SU-DHL-6 (cell line): ENCODE data around the gene BLOC1S5.

Experiments
- CTCF ChIP-seq: fragments of 200-600 bp; sonication (generic); IDR thresholded peaks from one replicate; pipeline ENCODE4 v1.5.1; 2017; ENCODE audit warnings: antibody characterized with exemption, mild to moderate bottlenecking, low read length, moderate library complexity; ENCODE audit not compliant: insufficient read depth, poor library complexity, severe bottlenecking
- EZH2phosphoT487 ChIP-seq: fragments of 200-600 bp; sonication (generic), shearing (Covaris generic); conservative IDR thresholded peaks from 2 replicates; pipeline ENCODE4 v1.6.1; 2018; ENCODE audit warnings: mild to moderate bottlenecking, antibody characterized with exemption, low read length, moderate library complexity, mixed read lengths

GRCh38 chr6:8020083-8020482, 44.1 kb downstream of the BLOC1S5 start:
- TF ChIP-seq EZH2phosphoT487, result no peak
- no peak for TF ChIP-seq CTCF
